ENCODE data around the gene TMED6.

Gene TMED6

DNA sequence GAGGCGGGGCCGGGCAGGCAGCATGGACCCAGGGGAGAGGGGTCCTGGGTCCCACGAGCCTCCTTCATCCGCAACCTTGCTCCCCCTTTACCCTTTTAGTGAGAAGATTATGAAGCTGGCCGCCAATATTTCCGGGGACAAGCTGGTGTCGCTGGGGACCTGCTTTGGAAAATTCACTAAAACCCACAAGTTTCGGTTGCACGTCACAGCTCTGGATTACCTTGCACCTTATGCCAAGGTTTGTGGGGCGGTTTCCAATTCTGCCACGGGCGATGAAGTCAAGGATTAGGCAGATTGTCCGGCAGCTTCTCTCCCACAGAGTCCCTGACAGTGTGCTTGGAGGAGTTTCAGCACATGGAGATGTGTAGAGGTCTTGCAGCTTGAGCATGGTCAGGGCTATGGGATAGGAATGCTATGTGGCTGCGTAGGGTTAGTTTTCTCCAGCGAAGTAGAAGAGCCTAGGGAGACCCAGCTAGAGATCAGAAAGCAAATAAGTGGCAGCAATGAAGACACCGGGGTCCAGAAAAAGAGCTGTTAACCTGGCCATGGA is 11.4 kb downstream of the TMED6 start:
- Histone ChIP-seq H3K36me3 (ENCODE audit: low read length) (peaks cover 16% of the 10 kb centered on the region), H3K27ac (ENCODE audit: low read depth, low read length) (peak overlapping the region; percentile 71), H3K9me3 (ENCODE audit: insufficient read depth, low read length) (no peaks in the 10 kb centered on the region), H3F3A (ENCODE audit: insufficient read depth) (peaks cover 24% of the 10 kb centered on the region), H4K20me1 (ENCODE audit: low read depth, low read length) (no peaks in the 10 kb centered on the region), H3K4me2 (ENCODE audit: low read depth, low read length, poor library complexity, severe bottlenecking) (peak overlapping the region; percentile 88), H3K27me3 (ENCODE audit: low read length) (no peaks in the 10 kb centered on the region), H3K9me2 (replicated peaks; ENCODE audit: insufficient read depth, low read length) (no peaks in the 10 kb centered on the region), H3K9ac (ENCODE audit: low read length) (peak overlapping the region; percentile 97), H2AFZ (ENCODE audit: low read depth, low read length, severe bottlenecking) (peak overlapping the region; percentile 39), H3K79me2 (ENCODE audit: insufficient read depth, low read length) (peaks cover 37% of the 10 kb centered on the region), H3K4me3 (ENCODE audit: insufficient read depth, low read length, poor library complexity, severe bottlenecking) (peak overlapping the region; percentile 82)
- no peak for TF ChIP-seq EZH2phosphoT487 (conservative IDR thresholded peaks at IDR 0.05; ENCODE audit: low read length)

- H3K36me3 ChIP-seq (ENCODE audit: low read length), result peaks cover 16% of the 10 kb centered on the region
- H3K27me3 ChIP-seq (ENCODE audit: low read length), result no peaks in the 10 kb centered on the region
- H2AFZ ChIP-seq (ENCODE audit: low read depth, low read length, severe bottlenecking), result peak within 1 kb of the TSS; percentile 73
- H3K79me2 ChIP-seq (ENCODE audit: insufficient read depth, low read length), result peaks cover 37% of the 10 kb centered on the region
- H3K9ac ChIP-seq (ENCODE audit: low read length), result peak within 1 kb of the TSS; percentile 97
- peak within 1 kb of the TSS; percentile 71 for H3K27ac ChIP-seq (ENCODE audit: low read depth, low read length)
- TF ChIP-seq EZH2phosphoT487 (conservative IDR thresholded peaks at IDR 0.05; ENCODE audit: low read length) (no peak), CTCF (IDR thresholded peaks at IDR 0.05; ENCODE audit: insufficient read depth, low read length, poor library complexity, severe bottlenecking) (peak; percentile 35)
- H3F3A ChIP-seq (ENCODE audit: insufficient read depth), result peaks cover 24% of the 10 kb centered on the region
- H3K4me2 ChIP-seq (ENCODE audit: low read depth, low read length, poor library complexity, severe bottlenecking), result peak within 1 kb of the TSS; percentile 88
- no peaks in the 10 kb centered on the region for H3K9me2 ChIP-seq (replicated peaks; ENCODE audit: insufficient read depth, low read length)
- H3K4me3 ChIP-seq (ENCODE audit: insufficient read depth, low read length, poor library complexity, severe bottlenecking), result peak within 1 kb of the TSS; percentile 82
- H4K20me1 ChIP-seq (ENCODE audit: low read depth, low read length), result no peaks in the 10 kb centered on the region
- no peaks in the 10 kb centered on the region for H3K9me3 ChIP-seq (ENCODE audit: insufficient read depth, low read length)
Observed at GRCh38 chr16:69339289-69340094, 12.1 kb downstream of the TMED6 start, which contains the start of the genes COG8 and NIP7. TSS of gene COG8 (minus strand) at chr16:69339564. CDS start at chr16:69339552, 12 bp downstream. TSS of gene NIP7 (plus strand) at chr16:69339772. CDS start at chr16:69339830, 58 bp downstream.

- TF ChIP-seq EZH2phosphoT487 (conservative IDR thresholded peaks at IDR 0.05; ENCODE audit: low read length), result no peak
- TF ChIP-seq CTCF (IDR thresholded peaks at IDR 0.05; ENCODE audit: insufficient read depth, low read length, poor library complexity, severe bottlenecking), result no peak
- Histone ChIP-seq H3K4me2 (ENCODE audit: low read depth, low read length, poor library complexity, severe bottlenecking) (peak overlapping the region; percentile 88), H3K36me3 (ENCODE audit: low read length) (peaks cover 14% of the 10 kb centered on the region), H3K27me3 (ENCODE audit: low read length) (no peaks in the 10 kb centered on the region), H3K9me3 (ENCODE audit: insufficient read depth, low read length) (no peaks in the 10 kb centered on the region), H3K9me2 (replicated peaks; ENCODE audit: insufficient read depth, low read length) (no peaks in the 10 kb centered on the region), H2AFZ (ENCODE audit: low read depth, low read length, severe bottlenecking) (peak overlapping the region; percentile 73), H3F3A (ENCODE audit: insufficient read depth) (peaks cover 24% of the 10 kb centered on the region), H3K27ac (ENCODE audit: low read depth, low read length) (peak overlapping the region; percentile 71), H4K20me1 (ENCODE audit: low read depth, low read length) (no peaks in the 10 kb centered on the region), H3K4me3 (ENCODE audit: insufficient read depth, low read length, poor library complexity, severe bottlenecking) (peak overlapping the region; percentile 82), H3K79me2 (ENCODE audit: insufficient read depth, low read length) (peaks cover 37% of the 10 kb centered on the region), H3K9ac (ENCODE audit: low read length) (peak overlapping the region; percentile 97)
Observed at GRCh38 chr16:69338557-69339288, 12.9 kb downstream of the TMED6 start.

All from SU-DHL-6 (cell line).